ENCODE measurements around the gene ACADVL. TPM values are rescaled to one million over a fixed set of nuclear protein-coding genes. Genes with fewer than 3 reads are reported as not detected.
A peak's percentile ranks its signal among the peaks of the same experiment; 100 is the strongest.
"Not testable (repeated sequence)": the region's sequence is repeated elsewhere in the genome, so short reads cannot be mapped to it uniquely, and the experiment has no call there.

Gene ACADVL
- total RNA-seq, result 966 TPM
- long read RNA-seq, transcript ACADVL-203 (20 exons, 2,323 nt), result major isoform, 1,114 of 1,896 reads
- long read RNA-seq, transcript ACADVL-201 (19 exons, 2,352 nt), result minor isoform, 43 of 1,896 reads
- long read RNA-seq, transcript ACADVL-202 (19 exons, 2,191 nt), result minor isoform, 57 of 1,896 reads
- long read RNA-seq, partial matches to known transcripts, result 436 of 1,896 reads
- long read RNA-seq, other reads (novel, unspliced or antisense), result 237 of 1,896 reads

DNA sequence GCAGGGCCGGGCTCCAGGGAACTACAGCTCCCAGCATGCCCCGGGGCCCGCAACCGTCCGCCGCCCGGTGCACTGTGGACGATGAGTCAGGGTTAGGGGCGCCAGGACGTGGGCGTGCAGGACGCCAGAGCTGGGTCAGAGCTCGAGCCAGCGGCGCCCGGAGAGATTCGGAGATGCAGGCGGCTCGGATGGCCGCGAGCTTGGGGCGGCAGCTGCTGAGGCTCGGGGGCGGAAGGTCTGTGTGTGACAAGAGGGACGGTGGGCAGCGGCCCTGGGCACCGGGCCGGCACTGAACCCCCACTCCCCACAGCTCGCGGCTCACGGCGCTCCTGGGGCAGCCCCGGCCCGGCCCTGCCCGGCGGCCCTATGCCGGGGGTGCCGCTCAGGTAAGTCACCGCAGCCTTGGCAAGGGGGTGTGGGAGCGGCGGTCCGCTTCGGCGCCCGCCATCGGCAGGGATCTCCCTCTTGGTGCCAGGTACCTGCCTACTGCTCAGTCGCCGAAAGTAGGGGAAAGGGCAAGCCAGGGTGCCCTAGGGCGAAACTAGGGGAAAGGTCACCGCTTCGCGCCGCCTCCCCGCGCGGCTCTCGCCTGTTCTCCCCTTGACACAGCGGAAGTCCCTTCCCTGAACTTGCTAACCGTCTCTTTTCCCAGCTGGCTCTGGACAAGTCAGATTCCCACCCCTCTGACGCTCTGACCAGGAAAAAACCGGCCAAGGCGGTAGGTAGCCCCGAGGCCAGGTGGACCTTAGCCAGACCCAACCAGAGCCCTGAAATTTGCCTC is at the start of gene ACADVL, which contains the start of gene DLG4:
TSS of gene ACADVL (plus strand) at position 127 of the 781 bp plus-strand sequence. CDS start at position 174, 47 bp downstream.
TSS of gene DLG4 (minus strand) at position 25 of the 781 bp plus-strand sequence.
- intact Hi-C loops (cut with DNase I), result loop anchor here (2.0 kb wide), 1 partner anchor 19 kb away; the partner anchor contains the start of gene PHF23
- DNase-seq (ENCODE audit: low spot score), result peak; percentile 96

DNA sequence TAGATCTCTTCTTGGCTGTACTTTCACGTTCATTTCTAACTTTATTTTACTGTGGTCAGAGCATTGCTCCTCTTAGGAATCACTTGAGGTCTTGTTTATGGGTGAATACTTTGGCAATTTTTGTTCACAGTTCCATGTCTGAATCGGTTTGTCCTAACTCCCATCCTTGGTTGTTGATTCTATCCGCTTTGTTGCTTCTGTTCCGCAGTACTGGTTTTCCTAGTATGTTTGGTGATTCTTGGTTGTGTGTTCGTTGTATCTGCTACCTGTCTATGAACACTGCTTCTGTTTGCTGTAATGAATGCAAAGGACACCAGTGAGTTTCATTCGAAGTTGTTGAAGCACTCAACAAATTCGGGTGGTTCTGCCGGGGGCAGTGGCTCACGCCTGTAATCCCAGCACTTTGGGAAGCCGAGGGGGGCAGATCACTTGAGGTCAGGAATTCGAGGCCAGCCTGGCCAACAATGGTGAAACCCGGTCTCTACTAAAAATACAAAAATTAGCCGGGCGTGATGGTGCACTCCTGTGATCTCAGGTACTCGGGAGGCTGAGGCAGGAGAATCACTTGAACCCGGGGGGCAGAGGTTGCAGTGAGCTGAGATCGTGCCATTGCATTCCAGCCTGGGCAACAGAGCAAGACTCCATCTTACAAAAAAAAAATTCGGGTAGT is 47.1 kb upstream of the ACADVL start:
- DNase-seq (ENCODE audit: low spot score); intact Hi-C loops (cut with DNase I): not testable (repeated sequence)

GRCh38 chr17:7173687-7174602 is 45.8 kb upstream of the ACADVL start:
- intact Hi-C loops (cut with DNase I), result no loop called here
- no peak for DNase-seq (ENCODE audit: low spot score)

GRCh38 chr17:7174603-7175326 is 45.0 kb upstream of the ACADVL start:
- intact Hi-C loops (cut with DNase I), result no loop called here
- DNase-seq (ENCODE audit: low spot score), result no peak

GRCh38 chr17:7175330-7175733 is 44.4 kb upstream of the ACADVL start:
- DNase-seq (ENCODE audit: low spot score), result no peak
- intact Hi-C loops (cut with DNase I), result no loop called here

- DNase-seq (ENCODE audit: low spot score), result no peak
- intact Hi-C loops (cut with DNase I), result loop anchor here (2.0 kb wide), 1 partner anchor 123 kb away; no protein-coding TSS in a partner anchor
Observed at GRCh38 chr17:7176107-7176840, 43.5 kb upstream of the ACADVL start.

DNA sequence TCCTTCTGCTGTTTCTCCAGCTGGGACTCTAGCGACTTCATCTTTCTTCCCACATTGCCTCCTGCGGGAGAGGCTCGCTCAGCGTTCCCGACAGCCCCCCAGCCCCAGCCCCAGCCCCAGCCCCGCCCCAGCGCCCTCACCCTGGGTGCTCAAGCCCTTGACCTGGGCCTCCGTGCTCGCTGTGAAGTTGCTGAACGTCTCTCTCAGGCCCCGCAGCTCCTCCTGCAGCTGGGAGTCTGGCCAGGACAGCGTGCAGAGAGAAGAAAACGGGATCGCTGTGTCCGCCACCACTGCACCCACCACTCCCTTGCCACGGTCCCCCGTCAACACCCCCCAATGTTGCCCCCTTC is 42.9 kb upstream of the ACADVL start:
- intact Hi-C loops (cut with DNase I), result loop anchor here (2.0 kb wide), 1 partner anchor 124 kb away; no protein-coding TSS in a partner anchor
- DNase-seq (ENCODE audit: low spot score), result no peak

DNA sequence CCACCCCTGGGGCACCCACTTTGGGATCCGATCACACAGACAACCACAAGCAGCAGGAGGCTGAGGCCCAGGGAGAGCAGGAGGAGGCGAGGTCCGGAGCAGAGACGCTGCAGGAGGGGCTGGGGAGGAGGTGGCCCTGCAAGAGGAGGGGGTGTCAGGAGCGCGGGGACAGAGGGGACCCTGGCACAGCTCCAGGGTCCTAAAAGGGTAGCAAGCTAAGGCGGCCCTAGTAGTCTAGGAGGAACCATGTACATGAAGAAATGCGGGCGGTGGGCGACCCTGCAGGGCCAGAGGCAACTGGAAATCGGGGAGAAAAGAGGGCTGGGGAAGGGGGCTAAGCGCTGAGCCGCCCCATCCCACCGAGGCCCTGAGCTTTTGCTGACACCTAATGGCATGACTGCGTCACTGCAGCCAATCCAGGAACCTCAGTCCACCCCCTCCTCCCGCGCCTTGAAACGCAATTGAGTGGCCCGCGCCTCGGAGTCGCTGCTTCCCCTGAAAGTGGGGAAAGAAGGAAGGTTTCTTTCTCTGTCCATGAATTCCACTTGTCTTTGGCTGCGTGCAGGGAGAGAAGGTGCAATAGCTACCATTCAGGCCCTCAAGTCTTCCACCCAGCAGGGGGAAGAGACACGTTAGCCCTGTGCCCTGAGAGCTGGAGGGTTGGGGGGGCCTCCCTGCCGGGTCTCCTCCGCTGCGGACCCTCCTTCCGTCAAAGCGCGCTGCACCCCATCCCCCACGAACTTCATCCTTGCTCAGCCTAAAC is 42.4 kb upstream of the ACADVL start:
- intact Hi-C loops (cut with DNase I), result loop anchor here (2.0 kb wide), 1 partner anchor 125 kb away; no protein-coding TSS in a partner anchor
- peak; percentile 87 for DNase-seq (ENCODE audit: low spot score)

GRCh38 chr17:7177954-7178477 is 41.7 kb upstream of the ACADVL start:
- intact Hi-C loops (cut with DNase I), result loop anchor here (2.0 kb wide), 1 partner anchor 125 kb away; no protein-coding TSS in a partner anchor

GRCh38 chr17:7178973-7179316 is 40.8 kb upstream of the ACADVL start:
- DNase-seq (ENCODE audit: low spot score), result no peak
- intact Hi-C loops (cut with DNase I), result no loop called here

More at GRCh38 chr17:7177954-7178477, 41.7 kb upstream of the ACADVL start:
- no peak for DNase-seq (ENCODE audit: low spot score)

DNA sequence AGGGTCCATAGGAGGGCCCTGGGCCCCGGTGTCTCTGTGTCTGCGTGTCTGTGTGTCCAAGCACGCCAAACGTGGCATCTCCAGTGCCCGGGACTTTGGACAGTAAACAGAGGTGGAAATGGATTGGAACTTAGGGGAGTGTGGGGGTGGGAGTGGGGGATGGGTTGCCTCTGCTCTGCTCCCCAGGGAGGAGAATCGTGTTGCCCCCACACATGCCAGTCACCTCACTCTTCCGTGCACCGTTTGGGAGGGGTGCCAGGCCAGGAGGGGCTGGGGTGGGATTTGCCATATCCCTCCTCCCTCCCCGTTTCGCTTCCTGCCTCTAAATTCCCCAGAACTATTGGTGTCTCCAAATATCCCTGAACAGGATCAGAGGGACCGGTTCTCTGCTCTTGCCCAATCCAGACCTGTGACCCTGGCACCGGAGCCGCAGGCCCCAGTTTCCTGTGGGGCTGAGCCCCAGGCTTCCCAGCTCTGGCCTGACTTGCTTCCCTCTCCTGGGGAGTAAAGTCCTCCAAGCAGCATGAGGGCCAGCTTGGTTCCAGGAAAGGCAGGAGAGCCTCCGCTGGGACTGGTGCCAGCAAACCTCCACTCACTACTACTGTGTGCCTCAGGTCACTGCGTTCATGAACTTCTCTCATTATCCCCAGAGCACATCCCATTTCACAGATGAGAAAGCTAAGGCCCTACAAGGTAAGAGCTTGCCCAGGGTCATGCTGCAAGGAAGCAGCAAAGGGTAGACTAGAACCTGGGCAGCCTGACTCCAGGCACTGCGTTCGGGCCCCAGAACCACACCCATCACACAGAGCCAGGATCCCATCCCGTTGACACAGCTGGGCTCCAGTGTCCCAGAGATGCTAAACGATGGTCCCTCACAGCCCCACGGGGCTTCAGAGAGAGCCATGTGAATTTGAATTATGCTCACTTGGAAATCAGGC is 40.2 kb upstream of the ACADVL start, which contains the start of gene ASGR1:
TSS of gene ASGR1 (minus strand) at position 54 of the 938 bp plus-strand sequence. CDS start 807 bp downstream, outside the sequence.
- no peak for DNase-seq (ENCODE audit: low spot score)
- intact Hi-C loops (cut with DNase I), result no loop called here

GRCh38 chr17:7182101-7182500 is 37.6 kb upstream of the ACADVL start:
- DNase-seq (ENCODE audit: low spot score); intact Hi-C loops (cut with DNase I): not testable (repeated sequence)

GRCh38 chr17:7183433-7184090 is 36.2 kb upstream of the ACADVL start:
- intact Hi-C loops (cut with DNase I), result no loop called here
- no peak for DNase-seq (ENCODE audit: low spot score)

- intact Hi-C loops (cut with DNase I), result no loop called here
- DNase-seq (ENCODE audit: low spot score), result no peak
Observed at GRCh38 chr17:7184091-7184488, 35.6 kb upstream of the ACADVL start.

DNA sequence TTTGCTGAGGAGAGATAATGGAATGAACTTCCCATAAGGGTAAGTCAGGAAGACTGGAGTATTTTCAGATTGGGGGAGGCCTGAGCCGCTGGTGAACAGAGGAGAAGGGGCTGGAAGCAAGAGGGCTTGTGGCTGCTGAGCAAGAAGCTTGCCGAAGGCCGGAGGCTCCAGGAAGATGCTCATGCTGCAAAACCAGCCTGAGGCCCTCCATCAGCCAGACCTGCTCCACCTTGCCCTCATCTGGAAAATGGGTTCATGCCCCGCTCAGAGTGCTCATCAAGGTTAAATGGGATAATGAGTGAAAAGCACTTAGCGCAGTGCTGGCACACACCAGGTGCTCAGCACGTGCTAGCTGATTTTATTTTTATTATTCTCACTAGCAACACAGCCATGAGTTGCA is 35.1 kb upstream of the ACADVL start:
- intact Hi-C loops (cut with DNase I), result no loop called here
- no peak for DNase-seq (ENCODE audit: low spot score)
